GM18868 (cell line): Measurements from ENCODE around the gene CHML.

ENCODE experiments used
- ATAC-seq: cut with Tn5 transposase; IDR thresholded peaks from one replicate; pipeline ENCODE4 v1.9.1; 2021; ENCODE audit warnings: mild to moderate bottlenecking, moderate library complexity; ENCODE audit not compliant: unreplicated experiment

The CHML gene

GRCh38 chr1:241646201-241646600 lies 6.0 kb upstream of the CHML start:
- no peak for ATAC-seq

GRCh38 chr1:241645199-241645598 lies 5.0 kb upstream of the CHML start:
- no peak for ATAC-seq

GRCh38 chr1:241644259-241644658 lies 4.1 kb upstream of the CHML start:
- ATAC-seq: no peak

- ATAC-seq: no peak
These were observed 2.4 kb upstream of the CHML start for GRCh38 chr1:241642593-241642944.

GRCh38 chr1:241641773-241642592 lies 1.8 kb upstream of the CHML start:
- no peak for ATAC-seq

GRCh38 chr1:241640867-241641622 lies 876 bp upstream of the CHML start:
- no peak for ATAC-seq

GRCh38 chr1:241639623-241640148 lies 483 bp downstream of the CHML start:
- ATAC-seq: peak; percentile 44

GRCh38 chr1:241638909-241639622 lies 1.1 kb downstream of the CHML start:
- no peak for ATAC-seq

GRCh38 chr1:241638099-241638682 lies 2.0 kb downstream of the CHML start:
- no peak for ATAC-seq

- ATAC-seq: no peak
These were observed 2.6 kb downstream of the CHML start for GRCh38 chr1:241637604-241638003.

GRCh38 chr1:241637046-241637590 lies 3.1 kb downstream of the CHML start:
- no peak for ATAC-seq

GRCh38 chr1:241636291-241636690 lies 3.9 kb downstream of the CHML start:
- no peak for ATAC-seq

GRCh38 chr1:241635556-241636152 lies 4.5 kb downstream of the CHML start:
- peak; percentile 16 for ATAC-seq

- no peak for ATAC-seq
These were observed 7.2 kb downstream of the CHML start for GRCh38 chr1:241632987-241633386.

- ATAC-seq: no peak
These were observed 8.5 kb downstream of the CHML start for GRCh38 chr1:241631674-241632073.

- no peak for ATAC-seq
These were observed 9.3 kb downstream of the CHML start for GRCh38 chr1:241630899-241631298.

- ATAC-seq: no peak
These were observed 9.7 kb downstream of the CHML start for GRCh38 chr1:241630476-241630875.

- no peak for ATAC-seq
These were observed 10.2 kb downstream of the CHML start for GRCh38 chr1:241630005-241630404.

- peak; percentile 81 for ATAC-seq
These were observed 12.5 kb downstream of the CHML start for GRCh38 chr1:241627453-241628259.

GRCh38 chr1:241624935-241625334 lies 15.2 kb downstream of the CHML start:
- no peak for ATAC-seq
